OCI-LY1 (cell line): ENCODE data around the gene ZNF26.
"Not testable (repeated sequence)": the region's sequence is repeated elsewhere in the genome, so short reads cannot be mapped to it uniquely, and the experiment has no call there.

Experiments
- H2AFZ ChIP-seq: fragments of 200-600 bp; sonication (generic), shearing (Covaris generic); 2 replicates; pipeline ENCODE4 v1.6.0; 2014; ENCODE audit warnings: antibody characterized with exemption, mild to moderate bottlenecking, low read length
- H3F3A ChIP-seq: fragments of 200-600 bp; sonication (generic), shearing (Covaris generic); 2 replicates; pipeline ENCODE4 v1.6.0; 2014; ENCODE audit warnings: mild to moderate bottlenecking, antibody characterized with exemption, low read length, moderate library complexity; ENCODE audit not compliant: insufficient read depth
- H3K27ac ChIP-seq: fragments of 200-600 bp; sonication (generic); 2 replicates; pipeline ENCODE4 v1.5.1; 2014; ENCODE audit warnings: low read length, mixed run types, mild to moderate bottlenecking, low read depth; ENCODE audit not compliant: poor library complexity, severe bottlenecking
- H3K27me3 ChIP-seq: fragments of 200-600 bp; sonication (generic); 2 replicates; pipeline ENCODE4 v1.6.0; 2014; ENCODE audit warnings: antibody characterized with exemption, mild to moderate bottlenecking, low read length, moderate library complexity; ENCODE audit not compliant: insufficient read depth
- H3K36me3 ChIP-seq: fragments of 200-600 bp; sonication (generic); 2 replicates; pipeline ENCODE4 v1.6.1; 2014; ENCODE audit warnings: mild to moderate bottlenecking, antibody characterized with exemption, low read length, moderate library complexity, mixed read lengths; ENCODE audit not compliant: insufficient read depth
- H3K4me1 ChIP-seq: fragments of 200-600 bp; sonication (generic); 2 replicates; pipeline ENCODE4 v1.5.1; 2014; ENCODE audit warnings: mild to moderate bottlenecking, low read length, moderate library complexity; ENCODE audit not compliant: insufficient read depth, severe bottlenecking
- H3K4me2 ChIP-seq: fragments of 200-600 bp; sonication (generic), shearing (Covaris generic); 2 replicates; pipeline ENCODE4 v1.6.1; 2014; ENCODE audit warnings: low read length
- H3K4me3 ChIP-seq: fragments of 200-600 bp; sonication (generic); 2 replicates; pipeline ENCODE4 v1.5.1; 2014; ENCODE audit warnings: low read length, low read depth, mild to moderate bottlenecking, mixed read lengths; ENCODE audit not compliant: poor library complexity, severe bottlenecking
- H3K79me2 ChIP-seq: fragments of 200-600 bp; shearing (Covaris generic); 2 replicates; pipeline ENCODE4 v1.6.1; 2016; ENCODE audit warnings: mixed run types, low read length, mixed read lengths; ENCODE audit not compliant: insufficient read depth
- H3K9ac ChIP-seq: fragments of 200-600 bp; sonication (generic), shearing (Covaris generic); 2 replicates; pipeline ENCODE4 v1.6.1; 2014; ENCODE audit warnings: mild to moderate bottlenecking, low read length, mixed read lengths
- H3K9me2 ChIP-seq: fragments of 200-600 bp; sonication (generic), shearing (Covaris generic); 2 replicates; pipeline ENCODE4 v1.6.1; 2014; ENCODE audit warnings: low read depth, mild to moderate bottlenecking, low read length, mixed read lengths
- H3K9me3 ChIP-seq: fragments of 200-600 bp; shearing (Covaris generic); 2 replicates; pipeline ENCODE4 v1.6.1; 2014; ENCODE audit warnings: low read length, mixed read lengths
- H4K20me1 ChIP-seq: fragments of 200-600 bp; sonication (generic), shearing (Covaris generic); 2 replicates; pipeline ENCODE4 v1.6.0; 2016; ENCODE audit warnings: mild to moderate bottlenecking, low read length; ENCODE audit not compliant: insufficient read depth
- CTCF ChIP-seq: fragments of 200-600 bp; sonication (generic), shearing (Covaris generic); IDR thresholded peaks from 2 replicates; pipeline ENCODE4 v1.5.1; 2017; ENCODE audit warnings: mild to moderate bottlenecking, antibody characterized with exemption, low read length, moderate library complexity, mixed read lengths
- EZH2 ChIP-seq: fragments of 200-600 bp; sonication (generic), shearing (Covaris generic); IDR thresholded peaks from 2 replicates; pipeline ENCODE4 v1.8.0; 2017; ENCODE audit warnings: borderline replicate concordance, mixed run types, mild to moderate bottlenecking, antibody characterized with exemption, low read length, moderate library complexity, mixed read lengths

ZNF26 gene

GRCh38 chr12:132954471-132955048 is 31.6 kb upstream of the ZNF26 start:
- H3K27me3 ChIP-seq: no peaks in the 10 kb centered on the region
- H3K9ac ChIP-seq: no peak overlapping the region
- no peaks in the 10 kb centered on the region for H3K9me2 ChIP-seq
- H3K9me3 ChIP-seq: peaks cover 33% of the 10 kb centered on the region
- peaks cover 15% of the 10 kb centered on the region for H3K4me1 ChIP-seq
- peak overlapping the region; percentile 96 for H3K4me3 ChIP-seq
- no peaks in the 10 kb centered on the region for H3K79me2 ChIP-seq
- peak overlapping the region; percentile 78; the same call in 1 of the 2 replicates for H3K4me2 ChIP-seq
- TF ChIP-seq EZH2 (no peak), CTCF (no peak)
- no peaks in the 10 kb centered on the region for H4K20me1 ChIP-seq
- no peak overlapping the region for H3K27ac ChIP-seq
- no peak overlapping the region for H2AFZ ChIP-seq
- H3F3A ChIP-seq: no peaks in the 10 kb centered on the region
- H3K36me3 ChIP-seq: peaks cover 8% of the 10 kb centered on the region

DNA sequence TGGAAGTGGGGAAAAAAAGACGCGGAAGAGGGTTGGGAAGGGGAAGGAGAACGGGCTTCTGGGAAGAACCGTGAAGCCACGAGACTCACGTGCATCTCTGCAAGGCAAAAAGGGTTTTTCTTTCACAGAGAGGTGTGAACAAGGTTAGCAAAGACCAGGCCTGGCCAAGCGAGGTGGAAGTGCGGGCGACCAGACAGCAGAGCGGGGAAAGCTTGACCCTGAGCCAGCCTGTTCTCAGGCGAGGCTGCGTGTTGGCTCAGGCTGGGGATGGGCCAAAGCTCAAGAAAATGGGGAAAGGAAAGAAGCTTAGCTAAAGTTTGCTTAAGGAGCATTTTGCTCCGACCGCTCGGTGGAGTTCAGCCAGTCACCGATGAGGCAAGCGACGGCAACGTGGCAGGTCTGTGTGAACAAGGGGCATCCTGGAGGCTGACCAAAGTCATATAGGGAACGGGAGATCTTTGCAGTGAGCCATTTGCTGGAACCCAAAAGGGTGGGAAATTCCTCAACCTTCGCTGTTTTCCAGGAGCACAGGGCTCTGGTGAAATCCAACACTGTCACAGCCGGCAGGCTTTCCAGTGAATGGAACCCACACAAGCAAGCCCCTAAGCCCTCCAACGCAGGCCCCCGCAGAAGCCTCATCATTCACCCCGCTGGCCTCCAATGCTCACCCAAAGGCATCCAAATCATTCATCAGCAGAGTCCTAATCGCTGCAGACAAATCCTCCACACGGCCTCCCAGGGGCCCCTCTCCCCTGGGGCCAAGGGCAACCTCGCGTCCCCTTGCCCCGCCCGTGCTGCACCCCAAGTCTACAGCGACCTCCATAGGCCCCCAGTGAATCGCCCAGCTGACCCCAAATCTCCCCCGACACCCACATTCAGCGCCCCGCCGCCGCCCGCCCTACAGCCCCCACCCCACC is 30.8 kb upstream of the ZNF26 start:
- H3K9ac ChIP-seq: peak overlapping the region; percentile 91
- H3K4me2 ChIP-seq: peak overlapping the region; percentile 78
- peaks cover 27% of the 10 kb centered on the region for H3K9me3 ChIP-seq
- no peaks in the 10 kb centered on the region for H3F3A ChIP-seq
- H3K27ac ChIP-seq: no peak overlapping the region
- no peak overlapping the region for H2AFZ ChIP-seq
- no peaks in the 10 kb centered on the region; the same call in 1 of the 2 replicates for H3K36me3 ChIP-seq
- H4K20me1 ChIP-seq: no peaks in the 10 kb centered on the region
- H3K79me2 ChIP-seq: no peaks in the 10 kb centered on the region
- no peaks in the 10 kb centered on the region for H3K27me3 ChIP-seq
- peaks cover 15% of the 10 kb centered on the region for H3K4me1 ChIP-seq
- no peaks in the 10 kb centered on the region for H3K9me2 ChIP-seq
- H3K4me3 ChIP-seq: peak overlapping the region; percentile 96
- TF ChIP-seq CTCF (no peak), EZH2 (no peak)

GRCh38 chr12:132956011-132956788 is 30.0 kb upstream of the ZNF26 start, which contains the start of gene ZNF605:
Gene ZNF605 (minus strand): TSS chr12:132956306. CDS start chr12:132945635, 10,671 bp downstream.
- Histone ChIP-seq H2AFZ (peak within 1 kb of the TSS; percentile 81; the same call in 1 of the 2 replicates), H3F3A (no peaks in the 10 kb centered on the region), H3K27me3 (no peaks in the 10 kb centered on the region), H3K79me2 (no peaks in the 10 kb centered on the region), H3K36me3 (no peaks in the 10 kb centered on the region; the same call in 1 of the 2 replicates), H3K27ac (peak within 1 kb of the TSS; percentile 20), H3K9me2 (no peaks in the 10 kb centered on the region), H3K4me1 (peaks cover 15% of the 10 kb centered on the region), H4K20me1 (no peaks in the 10 kb centered on the region), H3K4me3 (peak within 1 kb of the TSS; percentile 96), H3K9me3 (peaks cover 19% of the 10 kb centered on the region), H3K9ac (peak within 1 kb of the TSS; percentile 91), H3K4me2 (peak within 1 kb of the TSS; percentile 97)
- TF ChIP-seq CTCF: no peak
- TF ChIP-seq EZH2: no peak

- not testable (repeated sequence) for H3K27me3 ChIP-seq, H3K9me3 ChIP-seq, H3K4me2 ChIP-seq, H3K27ac ChIP-seq, H3K9me2 ChIP-seq, H3K36me3 ChIP-seq, H4K20me1 ChIP-seq, H3K4me1 ChIP-seq, H3K9ac ChIP-seq, H3F3A ChIP-seq, H3K4me3 ChIP-seq, H3K79me2 ChIP-seq, H2AFZ ChIP-seq
Measured at GRCh38 chr12:132961790-132962189, 24.4 kb upstream of the ZNF26 start.
